Endothelial cell of umbilical vein (primary cell): ENCODE measurements around the gene MUC5AC. TPM values are rescaled to one million over a fixed set of nuclear protein-coding genes. Genes with fewer than 3 reads are reported as not detected.

ENCODE experiments used
- BruUV-seq: library from RNA; stranded (reverse); fragments of 400-500 nt; replicated peaks from 2 replicates; lab custom pipeline; 2021; lab: Mats Ljungman, UMichigan
- CTCF ChIA-PET: fragments of 300-600, 350-600 bp; sonication (Branson Sonifier 250); formaldehyde crosslinking; loops from one replicate; lab custom pipeline; 2021; ENCODE audit warnings: antibody characterized with exemption, inconsistent platforms; lab: Charles Lee
- POLR2A ChIA-PET: fragments of 300-600, 350-600 bp; sonication (Branson Sonifier 250); formaldehyde crosslinking; loops from one replicate; lab custom pipeline; 2021; ENCODE audit warnings: antibody characterized with exemption, inconsistent platforms; lab: Charles Lee
- DNase-seq: peaks from one replicate; pipeline ENCODE4 v3.0.0-alpha.2; 2011; ENCODE audit warnings: low read depth, low spot score
- FAIRE-seq: peaks from 2 replicates; lab custom pipeline; 2011; peaks lifted over from hg19 to GRCh38; lab: Jason Lieb, UNC
- H2AFZ ChIP-seq: 2 replicates; pipeline ENCODE4 v1.6.0; 2012; ENCODE audit warnings: low read depth, low read length, control low read depth, inconsistent platforms
- H3K27ac ChIP-seq: 2 replicates; pipeline ENCODE4 v1.5.1; 2011; ENCODE audit warnings: low read depth, mild to moderate bottlenecking, control low read depth, low read length, moderate library complexity; ENCODE audit not compliant: insufficient read depth
- H3K27me3 ChIP-seq, 2 experiments: 2 replicates each; pipeline versions ENCODE4 v1.6.0 to v1.6.1; 2011; ENCODE audit warnings: low read length in 2 of 2, mixed read lengths in 1 of 2; ENCODE audit not compliant: control insufficient read depth in 2 of 2, insufficient read depth in 2 of 2
- H3K36me3 ChIP-seq, 2 experiments: 2 replicates in 1 of 2; 3 replicates in 1 of 2; pipeline ENCODE4 v1.5.1; 2011; ENCODE audit warnings: low read length in 2 of 2, mild to moderate bottlenecking in 1 of 2, moderate library complexity in 1 of 2; ENCODE audit not compliant: control insufficient read depth in 2 of 2, insufficient read depth in 2 of 2; ENCODE audit errors: extremely low read depth in 1 of 2
- H3K4me1 ChIP-seq: 3 replicates; pipeline ENCODE4 v1.5.1; 2011; ENCODE audit warnings: mild to moderate bottlenecking, low read length; ENCODE audit not compliant: control insufficient read depth, insufficient read depth; ENCODE audit errors: extremely low read depth
- H3K4me2 ChIP-seq: 2 replicates; pipeline ENCODE4 v1.6.1; 2011; ENCODE audit warnings: low read length, control low read depth, mixed read lengths; ENCODE audit not compliant: insufficient read depth
- H3K4me3 ChIP-seq, 3 experiments: fragments of 200-600 bp in 1 of 3; sonication (generic), shearing (Covaris generic) in 1 of 3; replicated peaks in 1 of 3; 2 replicates each; pipeline ENCODE4 v1.5.1; 2011 to 2016; ENCODE audit warnings: control low read depth in 3 of 3, low read length in 3 of 3, mild to moderate bottlenecking in 2 of 3, inconsistent platforms in 1 of 3, low read depth in 1 of 3, moderate library complexity in 1 of 3; ENCODE audit not compliant: insufficient read depth in 1 of 3
- H3K79me2 ChIP-seq: 2 replicates; pipeline ENCODE4 v1.6.0; 2012; ENCODE audit warnings: low read length, inconsistent platforms; ENCODE audit not compliant: control insufficient read depth, insufficient read depth
- H3K9ac ChIP-seq: replicated peaks from 2 replicates; pipeline ENCODE3; 2011; ENCODE audit warnings: low read length, control low read depth; ENCODE audit not compliant: insufficient read depth; ENCODE audit errors: extremely low read depth
- H3K9me1 ChIP-seq: replicated peaks from 3 replicates; pipeline ENCODE4 v1.6.0; 2011; ENCODE audit warnings: mild to moderate bottlenecking, low read length; ENCODE audit not compliant: control insufficient read depth, insufficient read depth; ENCODE audit errors: extremely low read depth
- H3K9me3 ChIP-seq: replicated peaks from 2 replicates; pipeline ENCODE4 v1.5.1; 2012; ENCODE audit warnings: low read length, inconsistent platforms; ENCODE audit not compliant: control insufficient read depth, insufficient read depth
- H4K20me1 ChIP-seq: replicated peaks from 2 replicates; pipeline ENCODE3; 2011; ENCODE audit warnings: mild to moderate bottlenecking, low read length; ENCODE audit not compliant: control insufficient read depth, insufficient read depth; ENCODE audit errors: extremely low read depth
- EZH2 ChIP-seq: IDR thresholded peaks from 2 replicates; pipeline ENCODE4 v1.6.1; 2012; ENCODE audit warnings: borderline replicate concordance, low read depth, mild to moderate bottlenecking, moderate library complexity, low read length, inconsistent platforms; ENCODE audit not compliant: severe bottlenecking
- FOS ChIP-seq: IDR thresholded peaks from 2 replicates; pipeline ENCODE4 v1.6.1; 2011; ENCODE audit warnings: mild to moderate bottlenecking, low read length, moderate library complexity, borderline replicate concordance; ENCODE audit not compliant: insufficient read depth
- GATA2 ChIP-seq: IDR thresholded peaks from 2 replicates; pipeline ENCODE4 v1.7.0; 2011; ENCODE audit warnings: low read depth, mild to moderate bottlenecking, moderate library complexity, mixed read lengths, low read length; ENCODE audit not compliant: insufficient read length, insufficient read depth
- JUN ChIP-seq: IDR thresholded peaks from 2 replicates; pipeline ENCODE4 v1.6.1; 2011; ENCODE audit warnings: borderline replicate concordance, low read depth; ENCODE audit not compliant: insufficient read length, insufficient read depth
- MYC ChIP-seq: IDR thresholded peaks from one replicate; pipeline ENCODE4 v1.6.1; 2011; ENCODE audit warnings: mild to moderate bottlenecking, low read depth, low read length
- POLR2A ChIP-seq: IDR thresholded peaks from 2 replicates; pipeline ENCODE4 v1.6.1; 2012; ENCODE audit warnings: low read depth, mild to moderate bottlenecking, control low read depth, low read length
- POLR2AphosphoS5 ChIP-seq: IDR thresholded peaks from 2 replicates; pipeline ENCODE4 v1.6.1; 2012; ENCODE audit warnings: low read depth, mild to moderate bottlenecking, control low read depth, low read length, moderate library complexity; ENCODE audit not compliant: insufficient read depth
- dilution Hi-C: fragments of 300-500 bp; cut with MboI; formaldehyde crosslinking; loops from one replicate; pipeline ENCODE4 v1.15.0; 2019; ENCODE audit warnings: low sequenced_read_pairs; ENCODE audit not compliant: extremely low pct_ligation_motif_present
- intact Hi-C: fragments of 100-400 bp; cut with micrococcal nuclease; formaldehyde crosslinking; loops from one replicate; pipeline ENCODE4 v1.10.0; 2022
- polyA plus RNA-seq, 4 experiments: library from polyadenylated mRNA; depleted of rRNA in 3 of 4; stranded (reverse) in 3 of 4; unstranded in 1 of 4; fragments of >200 nt; gene quantifications; 2 replicates each; pipeline versions ENCODE4 v1.2.1 to v1.2.3, GENCODE V29; 2011 to 2012; ENCODE audit warnings: missing spikeins in 1 of 4
- total RNA-seq: library from RNA; stranded (reverse); gene quantifications from 2 replicates; pipeline ENCODE4 v1.2.3, GENCODE V29; 2021
- TF ChIP-seq, protein P1 (sequence below), 2 donors: IDR thresholded peaks; 1 replicate in 1 of 2; 2 replicates in 1 of 2; pipeline ENCODE4 v1.5.1; 2011; ENCODE audit warnings: low read length in 2 of 2, mild to moderate bottlenecking in 2 of 2, moderate library complexity in 2 of 2, control low read depth in 1 of 2, inconsistent platforms in 1 of 2, low read depth in 1 of 2; ENCODE audit not compliant: insufficient read depth in 1 of 2; ENCODE audit errors: extremely low read depth in 1 of 2
- TF ChIP-seq, protein P2 (sequence below): IDR thresholded peaks from 2 replicates; pipeline ENCODE4 v1.6.1; 2011; ENCODE audit not compliant: insufficient read depth, insufficient read length

The MUC5AC gene
- total and polyA plus RNA-seq, 2 donors (not counting 3 experiments of a cell fraction or from before 2014, with no cell fraction given): not detected

DNA sequence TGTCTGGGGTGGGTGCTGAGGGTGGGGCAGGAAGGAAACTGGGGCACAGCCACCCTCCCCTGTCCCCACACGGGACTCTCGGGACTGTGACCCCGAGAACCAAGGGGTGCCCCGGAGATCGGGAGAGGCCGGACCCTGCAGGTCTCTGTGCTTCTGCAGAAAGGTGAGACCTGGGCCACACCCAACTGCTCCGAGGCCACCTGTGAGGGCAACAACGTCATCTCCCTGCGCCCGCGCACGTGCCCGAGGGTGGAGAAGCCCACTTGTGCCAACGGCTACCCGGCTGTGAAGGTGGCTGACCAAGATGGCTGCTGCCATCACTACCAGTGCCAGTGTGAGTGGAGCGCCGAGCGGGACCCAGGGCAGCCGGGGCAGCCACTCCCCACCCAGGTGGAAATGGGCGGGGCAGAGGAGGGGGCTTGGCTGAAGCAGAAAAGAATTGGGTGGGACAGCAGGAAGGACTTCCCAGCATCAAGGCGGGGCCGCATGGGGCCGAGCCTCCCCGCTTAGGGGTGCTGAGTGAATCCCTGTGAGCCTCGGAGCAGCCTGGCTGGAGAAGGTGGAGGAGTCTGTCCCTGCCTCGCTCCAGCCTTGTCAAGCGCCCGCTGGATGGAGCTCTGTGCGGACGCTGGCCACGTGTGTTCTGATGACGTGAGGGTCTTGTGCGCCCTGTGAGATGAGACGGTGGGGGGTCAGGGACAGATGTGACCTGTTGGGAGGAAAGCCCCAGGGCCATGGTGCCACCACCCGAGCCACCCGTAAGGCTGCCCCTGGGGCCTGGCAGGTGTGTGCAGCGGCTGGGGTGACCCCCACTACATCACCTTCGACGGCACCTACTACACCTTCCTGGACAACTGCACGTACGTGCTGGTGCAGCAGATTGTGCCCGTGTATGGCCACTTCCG, 35.8 kb downstream of the MUC5AC start:
- Histone ChIP-seq H3K4me3 (no peak overlapping the region), H2AFZ (no peak overlapping the region), H3K4me1 (no peaks in the 10 kb centered on the region), H3K9me1 (no peaks in the 10 kb centered on the region), H3K36me3 (no peaks in the 10 kb centered on the region), H3K9me3 (no peaks in the 10 kb centered on the region), H4K20me1 (no peaks in the 10 kb centered on the region), H3K27ac (no peak overlapping the region), H3K27me3 (no peaks in the 10 kb centered on the region), H3K9ac (no peak overlapping the region), H3K79me2 (no peaks in the 10 kb centered on the region), H3K4me2 (no peak overlapping the region)
- ChIA-PET CTCF (no interaction called here), POLR2A (no interaction called here)
- intact Hi-C loops (no loop called here), dilution Hi-C loops (no loop called here)
- FAIRE-seq (no peak), DNase-seq (no peak)
- TF ChIP-seq, protein P1, sequence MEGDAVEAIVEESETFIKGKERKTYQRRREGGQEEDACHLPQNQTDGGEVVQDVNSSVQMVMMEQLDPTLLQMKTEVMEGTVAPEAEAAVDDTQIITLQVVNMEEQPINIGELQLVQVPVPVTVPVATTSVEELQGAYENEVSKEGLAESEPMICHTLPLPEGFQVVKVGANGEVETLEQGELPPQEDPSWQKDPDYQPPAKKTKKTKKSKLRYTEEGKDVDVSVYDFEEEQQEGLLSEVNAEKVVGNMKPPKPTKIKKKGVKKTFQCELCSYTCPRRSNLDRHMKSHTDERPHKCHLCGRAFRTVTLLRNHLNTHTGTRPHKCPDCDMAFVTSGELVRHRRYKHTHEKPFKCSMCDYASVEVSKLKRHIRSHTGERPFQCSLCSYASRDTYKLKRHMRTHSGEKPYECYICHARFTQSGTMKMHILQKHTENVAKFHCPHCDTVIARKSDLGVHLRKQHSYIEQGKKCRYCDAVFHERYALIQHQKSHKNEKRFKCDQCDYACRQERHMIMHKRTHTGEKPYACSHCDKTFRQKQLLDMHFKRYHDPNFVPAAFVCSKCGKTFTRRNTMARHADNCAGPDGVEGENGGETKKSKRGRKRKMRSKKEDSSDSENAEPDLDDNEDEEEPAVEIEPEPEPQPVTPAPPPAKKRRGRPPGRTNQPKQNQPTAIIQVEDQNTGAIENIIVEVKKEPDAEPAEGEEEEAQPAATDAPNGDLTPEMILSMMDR (IDR thresholded peaks at IDR 0.05; ENCODE audit: extremely low read depth in 1 of 2, insufficient read depth in 1 of 2, low read depth in 1 of 2, low read length in 2 of 2): no peak
- TF ChIP-seq FOS: no peak
- TF ChIP-seq MYC: no peak
- TF ChIP-seq POLR2AphosphoS5: no peak
- no peak for TF ChIP-seq EZH2
- no peak for TF ChIP-seq POLR2A
- TF ChIP-seq, protein P2, sequence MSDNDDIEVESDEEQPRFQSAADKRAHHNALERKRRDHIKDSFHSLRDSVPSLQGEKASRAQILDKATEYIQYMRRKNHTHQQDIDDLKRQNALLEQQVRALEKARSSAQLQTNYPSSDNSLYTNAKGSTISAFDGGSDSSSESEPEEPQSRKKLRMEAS: no peak
- TF ChIP-seq GATA2: no peak
- no peak for TF ChIP-seq JUN
- BruUV-seq: no TSS peak
